HFF-Myc (cell line): ENCODE measurements around the gene ZNF780A.
"Not testable (repeated sequence)": the region's sequence is repeated elsewhere in the genome, so short reads cannot be mapped to it uniquely, and the experiment has no call there.

Experiments used
- DNase-seq: peaks from one replicate; pipeline ENCODE4 v3.0.0-alpha.2; 2011; ENCODE audit warnings: low read depth; ENCODE audit errors: extremely low read depth
- H3K4me3 ChIP-seq: replicated peaks from 2 replicates; pipeline ENCODE4 v1.5.1; 2011; ENCODE audit warnings: low read depth, mild to moderate bottlenecking, control low read depth, low read length
- CTCF ChIP-seq: IDR thresholded peaks from 2 replicates; pipeline ENCODE4 v1.5.1; 2012; ENCODE audit warnings: mild to moderate bottlenecking, low read depth, low read length, control low read depth; ENCODE audit errors: missing control alignments

Gene ZNF780A

GRCh38 chr19:40056505-40056904 is 34.2 kb downstream of the ZNF780A start:
- peak overlapping the region; percentile 73 for H3K4me3 ChIP-seq
- no peak for TF ChIP-seq CTCF
- no peak for DNase-seq

- H3K4me3 ChIP-seq, result peak within 1 kb of the TSS; percentile 73
- DNase-seq, result peak; percentile 27
- no peak for TF ChIP-seq CTCF
Observed at GRCh38 chr19:40055832-40056504, 34.8 kb downstream of the ZNF780A start, which contains the start of gene ZNF780B. Gene ZNF780B, minus strand, starts transcription at chr19:40056231. Its CDS starts 5,899 bp downstream, at chr19:40050332.

GRCh38 chr19:40055049-40055448 is 35.7 kb downstream of the ZNF780A start:
- no peak for TF ChIP-seq CTCF
- H3K4me3 ChIP-seq, result peak overlapping the region; percentile 73
- no peak for DNase-seq

GRCh38 chr19:40054632-40055031 is 36.1 kb downstream of the ZNF780A start:
- H3K4me3 ChIP-seq, result peak overlapping the region; percentile 73
- no peak for TF ChIP-seq CTCF
- DNase-seq, result no peak

GRCh38 chr19:40053491-40053890 is 37.3 kb downstream of the ZNF780A start:
- DNase-seq, result no peak
- H3K4me3 ChIP-seq, result no peak overlapping the region
- TF ChIP-seq CTCF, result no peak

GRCh38 chr19:40041718-40042117 is 49.0 kb downstream of the ZNF780A start:
- not testable (repeated sequence) for DNase-seq, H3K4me3 ChIP-seq

GRCh38 chr19:40038047-40038446 is 52.7 kb downstream of the ZNF780A start:
- not testable (repeated sequence) for H3K4me3 ChIP-seq, DNase-seq

GRCh38 chr19:40035996-40036395 is 54.7 kb downstream of the ZNF780A start:
- no peak overlapping the region for H3K4me3 ChIP-seq
- TF ChIP-seq CTCF, result no peak
- DNase-seq, result no peak
